HG02642 (cell line): ENCODE measurements around the gene TRIM45.
"Not testable (repeated sequence)": the region's sequence is repeated elsewhere in the genome, so short reads cannot be mapped to it uniquely, and the experiment has no call there.

Source experiments
- ATAC-seq: cut with Tn5 transposase; IDR thresholded peaks from one replicate; pipeline ENCODE4 v1.9.1; 2021; ENCODE audit warnings: mild to moderate bottlenecking; ENCODE audit not compliant: unreplicated experiment, poor library complexity

TRIM45 gene

GRCh38 chr1:117121589-117122329 lies at the start of gene TRIM45:
TRIM45 (minus strand) TSS chr1:117121749; CDS start chr1:117121201, 548 bp downstream.
- ATAC-seq = peak; percentile 95

- ATAC-seq = no peak
These were observed 48.5 kb upstream of the TRIM45 start for GRCh38 chr1:117169871-117170596.

- ATAC-seq = no peak
These were observed 45.9 kb upstream of the TRIM45 start for GRCh38 chr1:117167402-117167801.

- no peak for ATAC-seq
These were observed 44.5 kb upstream of the TRIM45 start for GRCh38 chr1:117166076-117166475.

GRCh38 chr1:117164209-117164608 lies 42.7 kb upstream of the TRIM45 start:
- ATAC-seq = no peak

- no peak for ATAC-seq
These were observed 41.3 kb upstream of the TRIM45 start for GRCh38 chr1:117162816-117163215.

GRCh38 chr1:117161887-117162286 lies 40.3 kb upstream of the TRIM45 start:
- ATAC-seq = no peak

- not testable (repeated sequence) for ATAC-seq
These were observed 29.8 kb upstream of the TRIM45 start for GRCh38 chr1:117151305-117151704.

- ATAC-seq = no peak
These were observed 28.8 kb upstream of the TRIM45 start for GRCh38 chr1:117150316-117150715.

- ATAC-seq = no peak
These were observed 26.5 kb upstream of the TRIM45 start for GRCh38 chr1:117147856-117148588.

- no peak for ATAC-seq
These were observed 25.8 kb upstream of the TRIM45 start for GRCh38 chr1:117147341-117147831.

- ATAC-seq = no peak
These were observed 25.2 kb upstream of the TRIM45 start for GRCh38 chr1:117146575-117147340.

- ATAC-seq = no peak
These were observed 24.5 kb upstream of the TRIM45 start for GRCh38 chr1:117146072-117146471.

GRCh38 chr1:117143871-117144270 lies 22.3 kb upstream of the TRIM45 start:
- no peak for ATAC-seq

- ATAC-seq = no peak
These were observed 21.6 kb upstream of the TRIM45 start for GRCh38 chr1:117143172-117143571.

GRCh38 chr1:117142200-117142599 lies 20.7 kb upstream of the TRIM45 start:
- ATAC-seq = no peak

GRCh38 chr1:117138561-117138960 lies 17.0 kb upstream of the TRIM45 start:
- no peak for ATAC-seq

- no peak for ATAC-seq
These were observed 16.6 kb upstream of the TRIM45 start for GRCh38 chr1:117138106-117138505.

- ATAC-seq = no peak
These were observed 15.8 kb upstream of the TRIM45 start for GRCh38 chr1:117137281-117137855.

GRCh38 chr1:117136749-117137148 lies 15.2 kb upstream of the TRIM45 start:
- no peak for ATAC-seq
